ENCODE results near the gene SYMPK.

SYMPK gene

DNA sequence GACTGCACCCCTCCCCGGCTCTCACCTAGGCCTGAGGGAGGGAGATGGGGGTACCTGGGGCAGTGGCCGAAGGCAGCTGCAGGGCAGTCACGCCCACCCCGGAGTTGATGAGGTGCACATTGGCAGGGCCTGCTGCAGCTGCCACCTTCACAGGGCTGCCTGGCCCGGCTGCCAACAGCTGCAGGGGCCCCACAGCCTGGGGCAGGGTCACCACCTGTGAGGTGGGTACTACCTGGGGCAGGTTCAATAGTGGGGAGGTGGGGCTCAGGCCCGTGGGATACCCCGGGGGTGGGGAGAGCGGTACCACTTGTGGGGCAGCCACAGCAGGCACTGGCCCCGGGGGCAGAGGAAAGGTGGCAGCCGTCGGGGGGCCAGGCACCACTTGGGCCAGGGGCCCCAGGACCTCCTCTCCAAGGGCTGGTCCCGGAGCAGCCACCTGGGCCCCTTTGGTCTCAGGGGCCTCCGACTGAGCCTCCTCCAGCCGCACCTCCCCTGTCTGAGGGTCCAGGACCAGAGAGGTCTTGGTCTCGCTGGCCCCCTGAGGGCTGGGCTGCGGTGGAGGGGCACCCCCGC is 96.6 kb downstream of the SYMPK start:
- DNase-seq: no peak
- no peak for TF ChIP-seq CTCF (IDR thresholded peaks at IDR 0.05; ENCODE audit: low read depth, low read length)
- Histone ChIP-seq H3K4me3 (ENCODE audit: low read depth, low read length) (no peak overlapping the region), H3K36me3 (no peaks in the 10 kb centered on the region), H3K4me1 (peaks cover 5% of the 10 kb centered on the region), H3K27me3 (peaks cover 22% of the 10 kb centered on the region), H3K9me3 (no peaks in the 10 kb centered on the region)

- Histone ChIP-seq H3K4me3 (ENCODE audit: low read depth, low read length) (no peak overlapping the region), H3K4me1 (no peaks in the 10 kb centered on the region), H3K27me3 (peaks cover 22% of the 10 kb centered on the region), H3K36me3 (no peaks in the 10 kb centered on the region), H3K9me3 (no peaks in the 10 kb centered on the region)
- no peak for DNase-seq
- no peak for TF ChIP-seq CTCF (IDR thresholded peaks at IDR 0.05; ENCODE audit: low read depth, low read length)
These were observed 97.1 kb downstream of the SYMPK start for GRCh38 chr19:45765702-45766295.

Measured in BE2C (cell line).